Measurements from ENCODE around the gene TMTC2. TPM values are rescaled to one million over a fixed set of nuclear protein-coding genes. Genes with fewer than 3 reads are reported as not detected.

TMTC2 gene
- total and polyA plus RNA-seq, 2 donors (not counting 3 experiments of a cell fraction or from before 2014, with no cell fraction given), result 4.1 to 7.8 TPM

GRCh38 chr12:82651489-82651888, 35.2 kb upstream of the TMTC2 start:
- Histone ChIP-seq H3K36me3 (ENCODE audit: control insufficient read depth in 2 of 2, extremely low read depth in 1 of 2, insufficient read depth in 2 of 2, low read length in 2 of 2) (no peaks in the 10 kb centered on the region), H2AFZ (ENCODE audit: low read depth, low read length) (no peak overlapping the region), H3K4me1 (ENCODE audit: control insufficient read depth, extremely low read depth, insufficient read depth, low read length) (peaks cover 13% of the 10 kb centered on the region), H3K4me2 (ENCODE audit: insufficient read depth, low read length) (no peak overlapping the region), H3K27me3 (ENCODE audit: control insufficient read depth in 2 of 2, insufficient read depth in 2 of 2, low read length in 2 of 2) (no peaks in the 10 kb centered on the region), H3K9me3 (replicated peaks; ENCODE audit: control insufficient read depth, insufficient read depth, low read length) (no peaks in the 10 kb centered on the region), H3K79me2 (ENCODE audit: control insufficient read depth, insufficient read depth, low read length) (no peaks in the 10 kb centered on the region), H3K27ac (ENCODE audit: insufficient read depth, low read depth, low read length) (no peak overlapping the region), H3K9ac (replicated peaks; ENCODE audit: extremely low read depth, insufficient read depth, low read length) (no peak overlapping the region), H3K4me3 (replicated peaks in 1 of 3; ENCODE audit: insufficient read depth in 1 of 3, low read depth in 1 of 3, low read length in 3 of 3) (no peak overlapping the region), H3K9me1 (replicated peaks; ENCODE audit: control insufficient read depth, extremely low read depth, insufficient read depth, low read length) (no peaks in the 10 kb centered on the region), H4K20me1 (replicated peaks; ENCODE audit: control insufficient read depth, extremely low read depth, insufficient read depth, low read length) (no peaks in the 10 kb centered on the region)
- dilution Hi-C loops (cut with MboI; ENCODE audit: extremely low pct_ligation_motif_present, low sequenced_read_pairs), result no loop called here
- CTCF ChIA-PET, result no interaction called here
- TF ChIP-seq POLR2AphosphoS5 (IDR thresholded peaks at IDR 0.05; ENCODE audit: insufficient read depth, low read depth, low read length) (no peak), JUN (IDR thresholded peaks at IDR 0.05; ENCODE audit: borderline replicate concordance, insufficient read depth, insufficient read length, low read depth) (no peak), FOS (IDR thresholded peaks at IDR 0.05; ENCODE audit: borderline replicate concordance, insufficient read depth, low read length) (no peak), MAX (IDR thresholded peaks at IDR 0.05; ENCODE audit: insufficient read depth, insufficient read length) (no peak), EZH2 (IDR thresholded peaks at IDR 0.05; ENCODE audit: borderline replicate concordance, low read depth, low read length, severe bottlenecking) (no peak), MYC (IDR thresholded peaks at IDR 0.05; ENCODE audit: low read depth, low read length) (no peak), POLR2A (IDR thresholded peaks at IDR 0.05; ENCODE audit: low read depth, low read length) (no peak), CTCF (IDR thresholded peaks at IDR 0.05; ENCODE audit: extremely low read depth in 1 of 2, insufficient read depth in 1 of 2, low read depth in 1 of 2, low read length in 2 of 2) (no peak), GATA2 (IDR thresholded peaks at IDR 0.05; ENCODE audit: insufficient read depth, insufficient read length, low read depth, low read length) (no peak)
- POLR2A ChIA-PET, result no interaction called here
- no peak for DNase-seq (ENCODE audit: low read depth, low spot score)
- BruUV-seq (replicated peaks), result no TSS peak
- FAIRE-seq, result no peak
- intact Hi-C loops (cut with micrococcal nuclease), result no loop called here
